ENCODE results near the gene CKLF.
"Not testable (repeated sequence)": the region's sequence is repeated elsewhere in the genome, so short reads cannot be mapped to it uniquely, and the experiment has no call there.

CKLF gene

DNA sequence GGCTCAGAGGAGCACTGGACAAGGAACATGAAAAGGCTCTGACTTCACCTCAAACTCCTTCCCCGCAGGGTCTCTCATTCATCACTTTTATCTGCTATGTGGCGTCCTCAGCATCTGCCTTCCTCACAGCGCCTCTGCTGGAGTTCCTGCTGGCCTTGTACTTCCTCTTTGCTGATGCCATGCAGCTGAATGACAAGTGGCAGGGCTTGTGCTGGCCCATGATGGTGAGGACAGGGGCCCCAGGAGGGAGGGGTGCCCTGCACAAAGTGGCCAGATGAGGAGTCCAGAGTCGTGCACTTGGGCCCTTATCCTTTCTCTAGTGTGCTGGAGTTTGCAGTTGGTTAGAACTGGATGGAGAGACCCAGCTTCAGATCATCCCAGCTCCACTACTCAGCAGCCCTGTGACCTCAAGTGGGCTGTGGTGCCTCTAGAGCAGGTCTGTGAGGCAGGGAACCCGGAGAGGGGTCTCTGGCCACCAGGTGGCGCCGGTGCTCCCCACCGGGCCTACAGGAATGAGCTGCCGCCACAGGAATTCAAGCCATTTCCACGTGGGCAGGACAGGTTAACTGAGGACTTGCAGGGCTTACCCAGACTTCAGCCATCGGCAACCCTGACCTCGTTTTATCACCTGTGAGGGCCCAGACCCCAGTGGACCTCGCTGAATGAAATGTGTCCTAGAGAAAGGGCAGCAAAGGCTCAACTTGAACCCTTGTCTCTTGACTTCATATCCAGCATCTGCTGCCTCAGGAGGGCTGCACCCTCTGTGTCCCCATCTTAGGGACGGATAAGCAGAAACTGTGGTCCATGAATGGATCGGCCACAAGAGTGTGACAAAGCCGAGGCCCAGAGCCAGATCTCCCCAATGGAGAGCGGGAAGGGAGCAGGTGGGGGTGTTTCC, 56.1 kb downstream of the CKLF start:
- intact Hi-C loops (cut with DNase I): loop anchor here (2.0 to 10.0 kb wide), 2 partner anchors 94 to 258 kb away; no protein-coding TSS in a partner anchor
- DNase-seq: peak; percentile 59 to 97 (median 87)

GRCh38 chr16:66609139-66609510, 56.7 kb downstream of the CKLF start:
- DNase-seq: no peak
- intact Hi-C loops (cut with DNase I): loop anchor here (2.0 to 10.0 kb wide), 2 partner anchors 94 to 258 kb away; no protein-coding TSS in a partner anchor

DNA sequence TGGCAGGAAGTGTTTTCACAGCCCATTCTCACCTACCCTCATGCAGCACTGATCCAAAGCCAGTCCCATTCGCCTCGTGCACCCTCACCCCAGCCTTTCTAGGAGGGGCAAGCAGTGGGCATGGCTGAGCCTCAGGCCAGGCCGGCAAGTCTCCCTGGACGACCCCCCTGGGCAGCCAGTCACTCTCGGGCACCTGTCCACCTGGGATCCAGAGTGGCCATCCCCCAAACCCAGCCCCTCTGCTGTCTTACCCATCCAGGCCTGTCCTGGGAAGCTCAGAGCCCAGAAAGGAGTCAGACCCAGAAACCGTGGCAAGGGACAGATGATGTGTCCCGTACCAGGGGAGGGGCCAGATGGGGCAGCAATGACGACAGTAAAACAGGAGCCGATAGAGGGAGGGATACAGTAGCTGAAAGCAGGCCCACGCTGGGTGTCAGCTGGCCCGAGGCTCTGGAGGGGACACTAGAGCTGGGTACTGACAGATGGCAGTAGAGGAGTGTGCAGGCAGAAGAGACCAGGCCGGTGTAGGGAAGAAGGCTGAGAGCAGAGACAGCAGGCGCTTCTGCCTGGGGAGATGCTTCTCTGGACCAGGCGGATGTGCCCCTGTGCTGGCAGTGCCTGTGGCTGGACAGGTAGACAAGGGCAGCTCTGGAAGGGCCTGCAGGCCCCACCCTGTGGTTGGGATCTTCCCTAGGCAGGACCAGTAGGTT, 57.9 kb downstream of the CKLF start:
- peak in 1 of 10 donors; percentile 76 for DNase-seq
- intact Hi-C loops (cut with DNase I): no loop called here

GRCh38 chr16:66611911-66612310, 59.5 kb downstream of the CKLF start:
- DNase-seq; intact Hi-C loops (cut with DNase I): not testable (repeated sequence)

GRCh38 chr16:66612422-66612821, 60.0 kb downstream of the CKLF start:
- intact Hi-C loops (cut with DNase I): no loop called here
- peak in 6 of 10 donors; percentile 35 to 91 (median 55) for DNase-seq

GRCh38 chr16:66614161-66614802, 61.9 kb downstream of the CKLF start:
- DNase-seq: no peak
- intact Hi-C loops (cut with DNase I): no loop called here

All from posterior cingulate gyrus (tissue), 11 donors.